Panc1 (cell line): ENCODE measurements around the gene CD79A.

Experiments used
- POLR2AphosphoS5 ChIP-seq: IDR thresholded peaks from 2 replicates; pipeline ENCODE4 v1.6.1; 2012; ENCODE audit warnings: mild to moderate bottlenecking, low read depth, low read length, moderate library complexity
- TF ChIP-seq, protein P1 (sequence below): fragments of 450-650 bp; IDR thresholded peaks from 2 replicates; pipeline ENCODE4 v1.5.1; 2017; ENCODE audit warnings: mild to moderate bottlenecking
- TF ChIP-seq, protein P2 (sequence below), 2 experiments: IDR thresholded peaks; 2 replicates each; pipeline ENCODE4 v1.6.1; 2011 to 2012; ENCODE audit warnings: low read depth in 2 of 2, control low read depth in 1 of 2, low read length in 1 of 2, mild to moderate bottlenecking in 1 of 2, moderate library complexity in 1 of 2; ENCODE audit not compliant: insufficient read depth in 1 of 2

DNA sequence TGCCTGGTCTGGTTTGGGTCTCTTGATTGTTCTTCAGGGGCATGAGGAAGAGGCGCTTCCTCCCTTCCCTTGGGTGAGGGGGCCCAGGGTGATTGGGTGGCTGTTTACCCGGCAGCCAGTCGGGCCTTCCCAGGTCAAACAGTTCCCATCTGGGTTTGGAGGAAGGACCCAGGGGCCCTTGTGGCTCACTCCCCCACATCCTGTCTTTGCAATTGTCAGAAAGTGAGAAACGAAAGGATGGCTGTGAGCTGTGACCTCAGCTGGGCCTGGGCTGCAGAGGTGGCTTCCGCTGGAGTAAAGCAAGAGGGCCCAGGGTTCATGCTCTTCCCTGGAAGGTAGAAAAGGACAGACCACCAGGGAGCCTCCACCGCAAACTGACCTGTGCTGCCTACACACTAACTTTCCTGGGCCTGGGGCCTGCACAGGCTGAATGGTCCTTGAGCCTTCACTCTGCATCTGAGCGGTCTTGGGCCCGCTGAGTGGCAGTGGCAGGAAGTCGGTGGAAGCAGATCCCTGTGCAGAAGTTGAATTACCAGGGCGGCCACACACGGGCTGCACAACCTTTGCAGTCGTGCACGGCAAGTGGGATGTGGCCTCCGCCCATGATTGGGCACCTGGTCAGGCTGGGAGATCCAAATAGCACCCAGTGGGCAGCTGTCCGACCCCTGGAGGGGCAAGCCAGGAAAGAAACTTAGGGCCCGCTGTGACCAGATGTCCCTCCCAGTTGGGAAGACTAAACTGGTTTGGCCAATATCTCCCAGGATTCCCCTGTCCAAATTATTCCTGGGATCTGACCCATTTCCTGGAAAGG is 5.3 kb upstream of the CD79A start:
- TF ChIP-seq, protein P1, sequence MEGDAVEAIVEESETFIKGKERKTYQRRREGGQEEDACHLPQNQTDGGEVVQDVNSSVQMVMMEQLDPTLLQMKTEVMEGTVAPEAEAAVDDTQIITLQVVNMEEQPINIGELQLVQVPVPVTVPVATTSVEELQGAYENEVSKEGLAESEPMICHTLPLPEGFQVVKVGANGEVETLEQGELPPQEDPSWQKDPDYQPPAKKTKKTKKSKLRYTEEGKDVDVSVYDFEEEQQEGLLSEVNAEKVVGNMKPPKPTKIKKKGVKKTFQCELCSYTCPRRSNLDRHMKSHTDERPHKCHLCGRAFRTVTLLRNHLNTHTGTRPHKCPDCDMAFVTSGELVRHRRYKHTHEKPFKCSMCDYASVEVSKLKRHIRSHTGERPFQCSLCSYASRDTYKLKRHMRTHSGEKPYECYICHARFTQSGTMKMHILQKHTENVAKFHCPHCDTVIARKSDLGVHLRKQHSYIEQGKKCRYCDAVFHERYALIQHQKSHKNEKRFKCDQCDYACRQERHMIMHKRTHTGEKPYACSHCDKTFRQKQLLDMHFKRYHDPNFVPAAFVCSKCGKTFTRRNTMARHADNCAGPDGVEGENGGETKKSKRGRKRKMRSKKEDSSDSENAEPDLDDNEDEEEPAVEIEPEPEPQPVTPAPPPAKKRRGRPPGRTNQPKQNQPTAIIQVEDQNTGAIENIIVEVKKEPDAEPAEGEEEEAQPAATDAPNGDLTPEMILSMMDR: no peak
- no peak; the same call in 1 of the 2 replicates for TF ChIP-seq POLR2AphosphoS5
- TF ChIP-seq, protein P2, sequence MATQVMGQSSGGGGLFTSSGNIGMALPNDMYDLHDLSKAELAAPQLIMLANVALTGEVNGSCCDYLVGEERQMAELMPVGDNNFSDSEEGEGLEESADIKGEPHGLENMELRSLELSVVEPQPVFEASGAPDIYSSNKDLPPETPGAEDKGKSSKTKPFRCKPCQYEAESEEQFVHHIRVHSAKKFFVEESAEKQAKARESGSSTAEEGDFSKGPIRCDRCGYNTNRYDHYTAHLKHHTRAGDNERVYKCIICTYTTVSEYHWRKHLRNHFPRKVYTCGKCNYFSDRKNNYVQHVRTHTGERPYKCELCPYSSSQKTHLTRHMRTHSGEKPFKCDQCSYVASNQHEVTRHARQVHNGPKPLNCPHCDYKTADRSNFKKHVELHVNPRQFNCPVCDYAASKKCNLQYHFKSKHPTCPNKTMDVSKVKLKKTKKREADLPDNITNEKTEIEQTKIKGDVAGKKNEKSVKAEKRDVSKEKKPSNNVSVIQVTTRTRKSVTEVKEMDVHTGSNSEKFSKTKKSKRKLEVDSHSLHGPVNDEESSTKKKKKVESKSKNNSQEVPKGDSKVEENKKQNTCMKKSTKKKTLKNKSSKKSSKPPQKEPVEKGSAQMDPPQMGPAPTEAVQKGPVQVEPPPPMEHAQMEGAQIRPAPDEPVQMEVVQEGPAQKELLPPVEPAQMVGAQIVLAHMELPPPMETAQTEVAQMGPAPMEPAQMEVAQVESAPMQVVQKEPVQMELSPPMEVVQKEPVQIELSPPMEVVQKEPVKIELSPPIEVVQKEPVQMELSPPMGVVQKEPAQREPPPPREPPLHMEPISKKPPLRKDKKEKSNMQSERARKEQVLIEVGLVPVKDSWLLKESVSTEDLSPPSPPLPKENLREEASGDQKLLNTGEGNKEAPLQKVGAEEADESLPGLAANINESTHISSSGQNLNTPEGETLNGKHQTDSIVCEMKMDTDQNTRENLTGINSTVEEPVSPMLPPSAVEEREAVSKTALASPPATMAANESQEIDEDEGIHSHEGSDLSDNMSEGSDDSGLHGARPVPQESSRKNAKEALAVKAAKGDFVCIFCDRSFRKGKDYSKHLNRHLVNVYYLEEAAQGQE (IDR thresholded peaks at IDR 0.05; ENCODE audit: insufficient read depth in 1 of 2, low read depth in 2 of 2, low read length in 1 of 2): no peak
